Retinal pigment epithelial cell (primary cell): ENCODE measurements around the gene PAMR1.

Source experiments
- DNase-seq: peaks from one replicate; pipeline ENCODE4 v3.0.0-alpha.2; 2010; ENCODE audit warnings: low read depth
- H3K4me3 ChIP-seq: 2 replicates; pipeline ENCODE4 v1.5.1; 2011; ENCODE audit warnings: mild to moderate bottlenecking, low read length, control low read depth, moderate library complexity
- CTCF ChIP-seq: conservative IDR thresholded peaks from 2 replicates; pipeline ENCODE4 v1.5.1; 2011; ENCODE audit warnings: low read depth, low read length, control low read depth, inconsistent platforms

Gene PAMR1

GRCh38 chr11:35387111-35387982 is 138.1 kb downstream of the PAMR1 start:
- no peak overlapping the region for H3K4me3 ChIP-seq
- no peak for DNase-seq
- no peak for TF ChIP-seq CTCF

- no peak for TF ChIP-seq CTCF
- DNase-seq = no peak
- H3K4me3 ChIP-seq = no peak overlapping the region
These were observed 141.5 kb downstream of the PAMR1 start for GRCh38 chr11:35383953-35384352.
